Neural progenitor cell (in vitro differentiated cells): Measurements from ENCODE around the gene CHRND. TPM values are rescaled to one million over a fixed set of nuclear protein-coding genes. Genes with fewer than 3 reads are reported as not detected.
A peak's percentile ranks its signal among the peaks of the same experiment; 100 is the strongest.

Source experiments
- DNase-seq: peaks from one replicate; pipeline ENCODE4 v3.0.0-alpha.2; 2016; ENCODE audit warnings: low spot score
- H2AFZ ChIP-seq: fragments of 200-600 bp; sonication (generic); replicated peaks from 2 replicates; pipeline ENCODE4 v1.6.1; 2016; ENCODE audit warnings: antibody characterized with exemption
- H3F3A ChIP-seq: fragments of 200-600 bp; sonication (generic); 2 replicates; pipeline ENCODE4 v1.6.1; 2016; ENCODE audit warnings: antibody characterized with exemption, low read depth
- H3K27ac ChIP-seq: fragments of 200-600 bp; sonication (generic); 2 replicates; pipeline ENCODE4 v1.5.1; 2016; ENCODE audit warnings: mild to moderate bottlenecking
- H3K27me3 ChIP-seq: fragments of 200-600 bp; sonication (generic); 2 replicates; pipeline ENCODE4 v1.6.1; 2016; ENCODE audit warnings: mild to moderate bottlenecking, moderate library complexity
- H3K36me3 ChIP-seq: fragments of 200-600 bp; sonication (generic); 2 replicates; pipeline ENCODE4 v1.5.1; 2016
- H3K4me1 ChIP-seq: fragments of 200-600 bp; sonication (generic); 2 replicates; pipeline ENCODE4 v1.6.1; 2016; ENCODE audit warnings: mixed run types
- H3K4me2 ChIP-seq: fragments of 200-600 bp; sonication (generic); 2 replicates; pipeline ENCODE4 v1.6.1; 2016
- H3K4me3 ChIP-seq: fragments of 200-600 bp; sonication (generic); 2 replicates; pipeline ENCODE4 v1.5.1; 2016
- H3K79me2 ChIP-seq: fragments of 200-600 bp; sonication (generic); 2 replicates; pipeline ENCODE4 v1.6.1; 2016; ENCODE audit warnings: low read depth
- H3K9ac ChIP-seq: fragments of 200-600 bp; sonication (generic); 2 replicates; pipeline ENCODE4 v1.6.1; 2016
- H3K9me3 ChIP-seq: fragments of 200-600 bp; sonication (generic); 2 replicates; pipeline ENCODE4 v1.5.1; 2016; ENCODE audit warnings: low read depth
- H4K20me1 ChIP-seq: fragments of 200-600 bp; sonication (generic); 2 replicates; pipeline ENCODE4 v1.6.1; 2016; ENCODE audit warnings: low read depth
- H3K27ac Mint-ChIP-seq: 3 replicates; pipeline ENCODE4 v1.8.0; 2021; ENCODE audit warnings: mixed read lengths
- H3K27me3 Mint-ChIP-seq: 2 replicates; pipeline ENCODE4 v1.8.0; 2022; ENCODE audit warnings: low read depth, mild to moderate bottlenecking, inconsistent platforms, moderate library complexity, mixed read lengths; ENCODE audit not compliant: insufficient read depth
- H3K36me3 Mint-ChIP-seq: 3 replicates; pipeline ENCODE4 v1.8.0; 2021; ENCODE audit warnings: mixed read lengths
- H3K4me1 Mint-ChIP-seq: 3 replicates; pipeline ENCODE4 v1.8.0; 2021; ENCODE audit warnings: mixed read lengths
- H3K4me3 Mint-ChIP-seq: 3 replicates; pipeline ENCODE4 v1.8.0; 2021; ENCODE audit warnings: mild to moderate bottlenecking, moderate library complexity, mixed read lengths
- H3K9me3 Mint-ChIP-seq: 3 replicates; pipeline ENCODE4 v1.8.0; 2020; ENCODE audit warnings: mixed read lengths
- EZH2 ChIP-seq: fragments of 200-600 bp; sonication (generic); IDR thresholded peaks from 2 replicates; pipeline ENCODE4 v1.6.1; 2017; ENCODE audit warnings: antibody characterized with exemption, mild to moderate bottlenecking, moderate library complexity
- EZH2phosphoT487 ChIP-seq: fragments of 200-600 bp; sonication (generic); IDR thresholded peaks from 2 replicates; pipeline ENCODE4 v1.6.1; 2017; ENCODE audit warnings: antibody characterized with exemption
- total RNA-seq: library from RNA; depleted of rRNA; stranded (reverse); fragments of >200 nt; gene quantifications from 2 replicates; pipeline ENCODE4 v1.2.3, GENCODE V29; 2015; ENCODE audit warnings: low replicate concordance
- TF ChIP-seq, protein P1 (sequence below): fragments of 200-600 bp; sonication (generic); IDR thresholded peaks from 2 replicates; pipeline ENCODE4 v1.5.1; 2017; ENCODE audit warnings: antibody characterized with exemption, mild to moderate bottlenecking

CHRND gene
- total RNA-seq, 1 donor from 2014 or later, result not detected

DNA sequence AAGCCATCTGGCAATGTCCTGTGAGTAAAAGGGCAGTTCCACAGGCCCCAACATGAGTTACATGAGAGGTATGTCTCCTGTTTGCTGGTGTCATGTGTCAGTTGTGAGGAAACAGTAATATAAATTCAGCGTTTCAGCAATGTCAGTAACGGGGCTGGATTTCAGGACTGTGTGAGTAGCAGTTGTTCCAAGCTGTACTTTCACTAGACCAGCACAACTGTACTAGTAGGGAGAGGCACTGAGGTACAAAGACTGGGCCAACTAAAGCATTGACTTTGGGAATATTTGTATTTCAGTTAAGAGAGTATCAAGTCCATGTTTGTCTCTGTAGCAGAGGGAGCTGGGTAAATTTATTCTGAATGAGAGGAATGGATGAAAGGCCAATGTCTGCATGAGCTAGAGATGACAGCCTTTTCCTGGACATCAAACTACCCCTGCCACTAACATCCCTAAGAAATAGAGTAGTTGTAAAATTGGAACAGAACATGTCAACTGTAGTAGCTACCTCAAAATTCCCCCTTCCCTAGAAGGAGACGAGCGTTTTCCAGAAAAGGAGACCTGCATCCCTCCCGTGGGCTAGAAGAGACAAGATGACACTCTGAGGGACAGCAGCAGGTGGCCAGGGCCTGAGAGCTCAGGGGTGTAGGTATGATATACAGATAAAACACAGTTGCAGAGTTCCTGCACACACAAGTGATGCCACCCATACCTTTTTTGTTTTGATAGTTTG, 48.9 kb downstream of the CHRND start:
- H3K27ac Mint-ChIP-seq, result no peak overlapping the region
- no peak overlapping the region for H3K4me3 Mint-ChIP-seq

DNA sequence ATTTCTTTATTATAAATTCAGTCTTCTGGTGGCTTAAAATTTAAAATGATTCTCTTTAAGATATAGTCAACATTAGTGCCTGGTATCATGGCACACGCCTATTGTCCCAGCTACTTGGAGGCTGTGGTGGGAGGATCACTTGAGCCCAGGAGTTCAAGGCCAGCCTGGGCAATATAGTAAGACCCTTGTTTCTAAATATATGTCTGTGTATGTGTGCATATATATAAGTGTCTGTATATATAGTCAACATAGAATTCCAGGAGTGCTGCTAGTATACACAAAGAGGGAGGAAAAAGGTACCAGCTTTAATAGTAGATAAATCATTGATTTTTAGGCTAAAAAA, 49.4 kb downstream of the CHRND start:
- H3K27me3 Mint-ChIP-seq, result peaks cover 2% of the 10 kb centered on the region

More for the DNA sequence above, 48.9 kb downstream of the CHRND start:
- Histone ChIP-seq H3F3A (no peaks in the 10 kb centered on the region), H3K27ac (no peak overlapping the region), H2AFZ (no peak overlapping the region), H3K36me3 (no peaks in the 10 kb centered on the region), H3K27me3 (no peaks in the 10 kb centered on the region), H3K4me3 (no peak overlapping the region), H3K4me1 (peaks cover 12% of the 10 kb centered on the region), H3K9ac (no peak overlapping the region), H4K20me1 (peaks cover 3% of the 10 kb centered on the region), H3K79me2 (no peaks in the 10 kb centered on the region), H3K9me3 (no peaks in the 10 kb centered on the region), H3K4me2 (no peak overlapping the region)
- TF ChIP-seq EZH2phosphoT487, result no peak
- no peak for TF ChIP-seq EZH2
- peaks cover 21% of the 10 kb centered on the region for H3K36me3 Mint-ChIP-seq
- peaks cover 2% of the 10 kb centered on the region for H3K27me3 Mint-ChIP-seq
- DNase-seq, result no peak
- peaks cover 10% of the 10 kb centered on the region for H3K4me1 Mint-ChIP-seq
- H3K9me3 Mint-ChIP-seq, result no peaks in the 10 kb centered on the region

DNA sequence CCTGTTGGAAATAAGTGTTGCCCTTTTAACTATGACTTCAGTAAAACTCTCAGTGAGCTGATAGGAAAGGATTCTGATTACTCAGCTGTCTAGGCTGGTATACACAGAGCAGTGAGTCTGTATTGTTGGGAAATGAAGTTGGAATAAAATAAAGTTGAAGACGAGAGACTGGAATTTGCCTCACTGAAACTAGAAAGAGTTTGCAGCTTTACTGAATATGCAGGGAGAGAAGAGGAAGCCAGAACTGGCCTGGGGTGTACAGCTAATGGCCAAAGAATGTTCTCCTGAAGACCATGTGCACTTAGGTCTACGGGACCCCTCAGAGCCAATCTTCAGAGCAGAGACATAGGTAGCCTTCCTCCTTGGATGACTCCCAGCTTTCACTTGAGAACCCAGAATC, 51.0 kb downstream of the CHRND start:
- no peak overlapping the region for H3K4me3 Mint-ChIP-seq
- Histone ChIP-seq H2AFZ (no peak overlapping the region), H3K4me3 (no peak overlapping the region), H3F3A (no peaks in the 10 kb centered on the region), H3K27ac (no peak overlapping the region), H4K20me1 (no peaks in the 10 kb centered on the region), H3K9ac (no peak overlapping the region), H3K4me2 (no peak overlapping the region), H3K4me1 (peaks cover 12% of the 10 kb centered on the region), H3K9me3 (no peaks in the 10 kb centered on the region), H3K27me3 (no peaks in the 10 kb centered on the region), H3K36me3 (no peaks in the 10 kb centered on the region), H3K79me2 (no peaks in the 10 kb centered on the region)
- H3K27ac Mint-ChIP-seq, result no peak overlapping the region
- TF ChIP-seq, protein P1, sequence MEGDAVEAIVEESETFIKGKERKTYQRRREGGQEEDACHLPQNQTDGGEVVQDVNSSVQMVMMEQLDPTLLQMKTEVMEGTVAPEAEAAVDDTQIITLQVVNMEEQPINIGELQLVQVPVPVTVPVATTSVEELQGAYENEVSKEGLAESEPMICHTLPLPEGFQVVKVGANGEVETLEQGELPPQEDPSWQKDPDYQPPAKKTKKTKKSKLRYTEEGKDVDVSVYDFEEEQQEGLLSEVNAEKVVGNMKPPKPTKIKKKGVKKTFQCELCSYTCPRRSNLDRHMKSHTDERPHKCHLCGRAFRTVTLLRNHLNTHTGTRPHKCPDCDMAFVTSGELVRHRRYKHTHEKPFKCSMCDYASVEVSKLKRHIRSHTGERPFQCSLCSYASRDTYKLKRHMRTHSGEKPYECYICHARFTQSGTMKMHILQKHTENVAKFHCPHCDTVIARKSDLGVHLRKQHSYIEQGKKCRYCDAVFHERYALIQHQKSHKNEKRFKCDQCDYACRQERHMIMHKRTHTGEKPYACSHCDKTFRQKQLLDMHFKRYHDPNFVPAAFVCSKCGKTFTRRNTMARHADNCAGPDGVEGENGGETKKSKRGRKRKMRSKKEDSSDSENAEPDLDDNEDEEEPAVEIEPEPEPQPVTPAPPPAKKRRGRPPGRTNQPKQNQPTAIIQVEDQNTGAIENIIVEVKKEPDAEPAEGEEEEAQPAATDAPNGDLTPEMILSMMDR, result no peak
- TF ChIP-seq EZH2, result no peak
- no peak for DNase-seq
- H3K36me3 Mint-ChIP-seq, result peaks cover 13% of the 10 kb centered on the region
- H3K27me3 Mint-ChIP-seq, result peaks cover 2% of the 10 kb centered on the region
- peaks cover 10% of the 10 kb centered on the region for H3K4me1 Mint-ChIP-seq
- H3K9me3 Mint-ChIP-seq, result no peaks in the 10 kb centered on the region

More for the DNA sequence above, 49.4 kb downstream of the CHRND start:
- Histone ChIP-seq H3K4me1 (peaks cover 12% of the 10 kb centered on the region), H3K9ac (no peak overlapping the region), H3K4me2 (no peak overlapping the region), H3K79me2 (no peaks in the 10 kb centered on the region), H3K9me3 (no peaks in the 10 kb centered on the region), H2AFZ (no peak overlapping the region), H4K20me1 (peaks cover 2% of the 10 kb centered on the region), H3K36me3 (no peaks in the 10 kb centered on the region), H3K27me3 (no peaks in the 10 kb centered on the region), H3F3A (no peaks in the 10 kb centered on the region), H3K4me3 (no peak overlapping the region), H3K27ac (no peak overlapping the region)
- Mint-ChIP-seq H3K4me1 (peaks cover 10% of the 10 kb centered on the region), H3K9me3 (no peaks in the 10 kb centered on the region), H3K4me3 (no peak overlapping the region), H3K36me3 (peaks cover 16% of the 10 kb centered on the region), H3K27ac (no peak overlapping the region)
- DNase-seq, result no peak
- TF ChIP-seq EZH2 (no peak), EZH2phosphoT487 (no peak)
- TF ChIP-seq, protein P1, result no peak

DNA sequence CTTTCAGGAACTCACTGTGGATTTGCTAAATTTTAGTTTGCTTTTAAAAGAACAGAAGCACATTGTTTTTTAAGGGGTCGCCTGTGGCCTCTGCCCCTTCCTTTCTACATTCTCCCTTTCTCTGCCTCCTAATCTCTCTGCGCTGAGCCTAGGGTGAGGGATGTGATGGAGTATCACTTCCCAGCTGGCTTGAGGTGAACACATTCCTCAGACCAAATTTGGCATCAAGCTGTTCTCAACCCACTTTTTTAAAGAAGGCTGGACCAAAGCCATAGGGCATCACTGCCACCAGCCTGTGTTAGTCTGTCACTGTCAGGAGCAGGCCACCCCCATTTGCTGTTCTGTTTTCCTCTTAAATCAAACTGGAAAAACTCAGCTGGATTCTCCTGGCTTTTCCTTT, 51.9 kb downstream of the CHRND start:
- Mint-ChIP-seq H3K4me3 (no peak overlapping the region), H3K27ac (no peak overlapping the region), H3K36me3 (peaks cover 13% of the 10 kb centered on the region)

More for the DNA sequence above, 51.9 kb downstream of the CHRND start:
- no peak for TF ChIP-seq EZH2phosphoT487
- TF ChIP-seq, protein P1, result no peak
- TF ChIP-seq EZH2, result no peak
- Histone ChIP-seq H3K27me3 (no peaks in the 10 kb centered on the region), H3K9me3 (no peaks in the 10 kb centered on the region), H3K27ac (no peak overlapping the region), H2AFZ (no peak overlapping the region), H3K9ac (no peak overlapping the region), H3F3A (no peaks in the 10 kb centered on the region), H4K20me1 (no peaks in the 10 kb centered on the region), H3K36me3 (no peaks in the 10 kb centered on the region), H3K79me2 (no peaks in the 10 kb centered on the region), H3K4me2 (no peak overlapping the region), H3K4me1 (peaks cover 12% of the 10 kb centered on the region), H3K4me3 (no peak overlapping the region)
- DNase-seq, result peak; percentile 14
- Mint-ChIP-seq H3K9me3 (no peaks in the 10 kb centered on the region), H3K4me1 (peaks cover 10% of the 10 kb centered on the region), H3K27me3 (no peaks in the 10 kb centered on the region)
